SU-DHL-6 (cell line): ENCODE measurements around the gene RPS6KA2.

Experiments
- H2AFZ ChIP-seq: fragments of 200-600 bp; sonication (generic); 2 replicates; pipeline ENCODE4 v1.6.1; 2014; ENCODE audit warnings: low read depth, mild to moderate bottlenecking, moderate library complexity, mixed read lengths, antibody characterized with exemption, low read length; ENCODE audit not compliant: severe bottlenecking
- H3F3A ChIP-seq: fragments of 200-600 bp; shearing (Covaris generic); 2 replicates; pipeline ENCODE4 v1.6.0; 2016; ENCODE audit warnings: antibody characterized with exemption, mild to moderate bottlenecking; ENCODE audit not compliant: insufficient read depth
- H3K27ac ChIP-seq: fragments of 200-600 bp; sonication (generic); 2 replicates; pipeline ENCODE4 v1.5.1; 2016; ENCODE audit warnings: low read depth, mild to moderate bottlenecking, low read length, moderate library complexity, mixed read lengths
- H3K27me3 ChIP-seq: fragments of 200-600 bp; sonication (generic), shearing (Covaris generic); 2 replicates; pipeline ENCODE4 v1.6.0; 2014; ENCODE audit warnings: mild to moderate bottlenecking, low read length
- H3K36me3 ChIP-seq: fragments of 200-600 bp; sonication (generic); 2 replicates; pipeline ENCODE4 v1.6.1; 2014; ENCODE audit warnings: mild to moderate bottlenecking, low read length, mixed read lengths
- H3K4me2 ChIP-seq: fragments of 300-600, 200-600 bp; shearing (Covaris generic), sonication (generic); 2 replicates; pipeline ENCODE4 v1.6.0; 2014; ENCODE audit warnings: low read length, low read depth, mild to moderate bottlenecking; ENCODE audit not compliant: poor library complexity, severe bottlenecking
- H3K4me3 ChIP-seq: fragments of 200-600 bp; sonication (generic); 2 replicates; pipeline ENCODE4 v1.5.1; 2014; ENCODE audit warnings: antibody characterized with exemption, low read length, mild to moderate bottlenecking, mixed read lengths; ENCODE audit not compliant: insufficient read depth, poor library complexity, severe bottlenecking
- H3K79me2 ChIP-seq: fragments of 200-600 bp; sonication (generic); 2 replicates; pipeline ENCODE4 v1.6.1; 2014; ENCODE audit warnings: mild to moderate bottlenecking, low read length, moderate library complexity; ENCODE audit not compliant: insufficient read depth
- H3K9ac ChIP-seq: fragments of 200-600 bp; sonication (generic); 2 replicates; pipeline ENCODE4 v1.7.0; 2014; ENCODE audit warnings: mild to moderate bottlenecking, low read length
- H3K9me2 ChIP-seq: fragments of 200-600 bp; sonication (generic); replicated peaks from 2 replicates; pipeline ENCODE4 v1.6.1; 2014; ENCODE audit warnings: low read length; ENCODE audit not compliant: insufficient read depth
- H3K9me3 ChIP-seq: fragments of 200-600 bp; sonication (generic); 2 replicates; pipeline ENCODE4 v1.6.1; 2014; ENCODE audit warnings: low read length, mixed read lengths; ENCODE audit not compliant: insufficient read depth
- H4K20me1 ChIP-seq: fragments of 200-600 bp; sonication (generic); 2 replicates; pipeline ENCODE4 v1.6.1; 2014; ENCODE audit warnings: low read depth, mild to moderate bottlenecking, antibody characterized with exemption, low read length, moderate library complexity, mixed read lengths
- CTCF ChIP-seq: fragments of 200-600 bp; sonication (generic); IDR thresholded peaks from one replicate; pipeline ENCODE4 v1.5.1; 2017; ENCODE audit warnings: antibody characterized with exemption, mild to moderate bottlenecking, low read length, moderate library complexity; ENCODE audit not compliant: insufficient read depth, poor library complexity, severe bottlenecking
- EZH2phosphoT487 ChIP-seq: fragments of 200-600 bp; sonication (generic), shearing (Covaris generic); conservative IDR thresholded peaks from 2 replicates; pipeline ENCODE4 v1.6.1; 2018; ENCODE audit warnings: mild to moderate bottlenecking, antibody characterized with exemption, low read length, moderate library complexity, mixed read lengths

RPS6KA2 gene

GRCh38 chr6:166461821-166462460 lies 165.1 kb downstream of the RPS6KA2 start:
- Histone ChIP-seq H3K36me3 (no peaks in the 10 kb centered on the region), H3K9me3 (no peaks in the 10 kb centered on the region), H3K79me2 (no peaks in the 10 kb centered on the region), H3K4me3 (no peak overlapping the region), H3K4me2 (no peak overlapping the region), H4K20me1 (no peaks in the 10 kb centered on the region), H3K27ac (no peak overlapping the region), H3K27me3 (no peaks in the 10 kb centered on the region), H3K9me2 (no peaks in the 10 kb centered on the region), H2AFZ (no peak overlapping the region), H3F3A (no peaks in the 10 kb centered on the region), H3K9ac (no peak overlapping the region)
- TF ChIP-seq CTCF = no peak
- no peak for TF ChIP-seq EZH2phosphoT487

- no peaks in the 10 kb centered on the region for H3K27me3 ChIP-seq
- H3K9me2 ChIP-seq = no peaks in the 10 kb centered on the region
- no peak overlapping the region for H3K4me2 ChIP-seq
- no peaks in the 10 kb centered on the region for H3K36me3 ChIP-seq
- no peak overlapping the region for H3K9ac ChIP-seq
- no peak overlapping the region for H3K27ac ChIP-seq
- H2AFZ ChIP-seq = no peak overlapping the region
- H3K9me3 ChIP-seq = no peaks in the 10 kb centered on the region
- H4K20me1 ChIP-seq = no peaks in the 10 kb centered on the region
- no peaks in the 10 kb centered on the region for H3K79me2 ChIP-seq
- TF ChIP-seq CTCF (no peak), EZH2phosphoT487 (no peak)
- no peak overlapping the region for H3K4me3 ChIP-seq
- no peaks in the 10 kb centered on the region for H3F3A ChIP-seq
These were observed 166.3 kb downstream of the RPS6KA2 start for GRCh38 chr6:166460473-166461437.

GRCh38 chr6:166459906-166460305 lies 167.1 kb downstream of the RPS6KA2 start:
- H3K9ac ChIP-seq = no peak overlapping the region
- no peak overlapping the region for H3K4me2 ChIP-seq
- no peak overlapping the region for H3K4me3 ChIP-seq
- no peak overlapping the region for H3K27ac ChIP-seq
- no peaks in the 10 kb centered on the region for H3K27me3 ChIP-seq
- H3K9me2 ChIP-seq = no peaks in the 10 kb centered on the region
- no peaks in the 10 kb centered on the region for H3K9me3 ChIP-seq
- no peaks in the 10 kb centered on the region for H4K20me1 ChIP-seq
- no peaks in the 10 kb centered on the region for H3K79me2 ChIP-seq
- no peaks in the 10 kb centered on the region for H3F3A ChIP-seq
- H3K36me3 ChIP-seq = no peaks in the 10 kb centered on the region
- TF ChIP-seq EZH2phosphoT487 (no peak), CTCF (no peak)
- H2AFZ ChIP-seq = no peak overlapping the region
